H1 (cell line): Measurements from ENCODE around the gene PDK2. TPM values are rescaled to one million over a fixed set of nuclear protein-coding genes. Genes with fewer than 3 reads are reported as not detected.

Source experiments
- CTCF ChIA-PET: fragments of 300-600 bp; sonication (Branson Sonifier 250); formaldehyde crosslinking; loops from one replicate; lab custom pipeline; 2021; ENCODE audit not compliant: partially characterized antibody; lab: Charles Lee
- POLR2A ChIA-PET: fragments of 300-600 bp; sonication (Branson Sonifier 250); formaldehyde crosslinking; loops from one replicate; lab custom pipeline; 2021; ENCODE audit warnings: inconsistent platforms; ENCODE audit not compliant: partially characterized antibody; lab: Charles Lee
- DNase-seq, 2 experiments: peaks; one replicate each; pipeline versions ENCODE4 v3.0.0 to v3.0.0-alpha.2; 2010 to 2022; ENCODE audit warnings: low spot score in 2 of 2, low read depth in 1 of 2, mixed read lengths in 1 of 2
- FAIRE-seq: peaks from 2 replicates; lab custom pipeline; 2011; peaks lifted over from hg19 to GRCh38; lab: Jason Lieb, UNC
- H2AFZ ChIP-seq: 2 replicates; pipeline ENCODE4 v1.8.1; 2012; ENCODE audit warnings: low read length, inconsistent platforms
- H2AK5ac ChIP-seq: 2 replicates; pipeline ENCODE4 v1.6.1; 2013; ENCODE audit warnings: low read depth, low read length
- H2BK120ac ChIP-seq: replicated peaks from 2 replicates; pipeline ENCODE3; 2013; ENCODE audit warnings: low read depth, low read length, inconsistent platforms
- H2BK12ac ChIP-seq: 2 replicates; pipeline ENCODE4 v1.6.1; 2013; ENCODE audit warnings: low read depth, low read length
- H2BK15ac ChIP-seq: 2 replicates; pipeline ENCODE4 v1.6.1; 2013; ENCODE audit warnings: low read length
- H2BK20ac ChIP-seq: 2 replicates; pipeline ENCODE4 v1.6.1; 2013; ENCODE audit warnings: low read length
- H2BK5ac ChIP-seq: 2 replicates; pipeline ENCODE4 v1.6.1; 2013; ENCODE audit warnings: low read depth, low read length
- H3K14ac ChIP-seq: 2 replicates; pipeline ENCODE4 v1.6.1; 2013; ENCODE audit warnings: inconsistent platforms; ENCODE audit not compliant: insufficient read length
- H3K18ac ChIP-seq: 2 replicates; pipeline ENCODE4 v1.6.1; 2013; ENCODE audit warnings: low read length; ENCODE audit errors: extremely low read depth
- H3K23ac ChIP-seq: 2 replicates; pipeline ENCODE4 v1.6.1; 2013; ENCODE audit warnings: inconsistent platforms; ENCODE audit not compliant: insufficient read length
- H3K23me2 ChIP-seq: 2 replicates; pipeline ENCODE4 v1.6.1; 2013; ENCODE audit warnings: low read depth, low read length
- H3K27ac ChIP-seq: 2 replicates; pipeline ENCODE4 v1.6.1; 2011; ENCODE audit warnings: low read depth, low read length, inconsistent platforms
- H3K27me3 ChIP-seq, 4 experiments: replicated peaks in 1 of 4; 1 replicate in 1 of 4; 2 replicates in 3 of 4; pipeline versions ENCODE4 v1.6.1 to v1.8.1; 2011 to 2013; ENCODE audit warnings: low read length in 3 of 4, mild to moderate bottlenecking in 3 of 4, inconsistent platforms in 2 of 4, mixed read lengths in 2 of 4, moderate library complexity in 1 of 4; ENCODE audit not compliant: control insufficient read depth in 3 of 4, insufficient read depth in 3 of 4; ENCODE audit errors: extremely low read depth in 1 of 4
- H3K36me3 ChIP-seq, 4 experiments: 2 replicates each; pipeline versions ENCODE4 v1.6.1 to v1.8.1; 2011 to 2013; ENCODE audit warnings: mild to moderate bottlenecking in 4 of 4, low read length in 3 of 4, moderate library complexity in 2 of 4, control low read depth in 1 of 4, inconsistent platforms in 1 of 4; ENCODE audit not compliant: insufficient read depth in 4 of 4, control insufficient read depth in 2 of 4
- H3K4ac ChIP-seq: replicated peaks from 2 replicates; pipeline ENCODE3; 2013; ENCODE audit warnings: low read length, low read depth, mixed read lengths, inconsistent platforms; ENCODE audit not compliant: insufficient read length
- H3K4me1 ChIP-seq, 4 experiments: replicated peaks in 1 of 4; 1 replicate in 1 of 4; 2 replicates in 3 of 4; pipeline versions ENCODE4 v1.6.1 to v1.8.1; 2011 to 2013; ENCODE audit warnings: low read length in 3 of 4, inconsistent platforms in 2 of 4, mixed read lengths in 1 of 4; ENCODE audit not compliant: insufficient read depth in 4 of 4, control insufficient read depth in 3 of 4
- H3K4me2 ChIP-seq, 2 experiments: 2 replicates each; pipeline versions ENCODE4 v1.6.1 to v1.8.1; 2011 to 2013; ENCODE audit warnings: low read depth in 2 of 2, low read length in 2 of 2, control low read depth in 1 of 2, inconsistent platforms in 1 of 2, mild to moderate bottlenecking in 1 of 2; ENCODE audit not compliant: insufficient read depth in 1 of 2
- H3K4me3 ChIP-seq, 4 experiments: fragments of 200-600, 300-600 bp in 1 of 4; sonication (generic), shearing (Covaris generic), sonication (Bioruptor Twin) in 1 of 4; 2 replicates each; pipeline versions ENCODE4 v1.5.1 to v1.8.1; 2011 to 2016; ENCODE audit warnings: low read length in 4 of 4, low read depth in 3 of 4, control low read depth in 2 of 4, inconsistent platforms in 2 of 4, mild to moderate bottlenecking in 2 of 4, mixed read lengths in 1 of 4, moderate library complexity in 1 of 4; ENCODE audit not compliant: insufficient read depth in 2 of 4; ENCODE audit errors: extremely low read depth in 1 of 4
- H3K56ac ChIP-seq: replicated peaks from 2 replicates; pipeline ENCODE3; 2013; ENCODE audit warnings: low read depth, mild to moderate bottlenecking, mixed read lengths, low read length, inconsistent platforms; ENCODE audit not compliant: insufficient read length
- H3K79me1 ChIP-seq: 2 replicates; pipeline ENCODE4 v1.6.1; 2013; ENCODE audit warnings: low read depth, low read length, control low read depth
- H3K79me2 ChIP-seq, 2 experiments: 2 replicates each; pipeline versions ENCODE4 v1.6.1 to v1.8.1; 2012 to 2013; ENCODE audit warnings: low read length in 2 of 2, mild to moderate bottlenecking in 2 of 2, inconsistent platforms in 1 of 2; ENCODE audit not compliant: insufficient read depth in 2 of 2, control insufficient read depth in 1 of 2
- H3K9ac ChIP-seq, 4 experiments: replicated peaks in 1 of 4; 1 replicate in 1 of 4; 2 replicates in 3 of 4; pipeline versions ENCODE4 v1.6.1 to v1.8.1; 2011 to 2013; ENCODE audit warnings: low read depth in 3 of 4, low read length in 3 of 4, control low read depth in 2 of 4, mild to moderate bottlenecking in 2 of 4, moderate library complexity in 2 of 4, inconsistent platforms in 1 of 4; ENCODE audit errors: extremely low read depth in 1 of 4
- H3K9me3 ChIP-seq, 2 experiments: 2 replicates each; pipeline versions ENCODE4 v1.6.1 to v1.8.1; 2012 to 2013; ENCODE audit warnings: mild to moderate bottlenecking in 2 of 2, moderate library complexity in 2 of 2, control low read depth in 1 of 2, inconsistent platforms in 1 of 2, low read depth in 1 of 2, low read length in 1 of 2, mixed read lengths in 1 of 2; ENCODE audit not compliant: insufficient read depth in 2 of 2
- H4K20me1 ChIP-seq, 2 experiments: replicated peaks in 1 of 2; 2 replicates each; pipeline versions ENCODE3 to v1.8.1; 2011 to 2013; ENCODE audit warnings: inconsistent platforms in 2 of 2, low read length in 2 of 2, mild to moderate bottlenecking in 1 of 2; ENCODE audit not compliant: insufficient read depth in 2 of 2, control insufficient read depth in 1 of 2
- H4K5ac ChIP-seq: 2 replicates; pipeline ENCODE4 v1.6.1; 2013; ENCODE audit warnings: low read length, low read depth, mixed read lengths, inconsistent platforms; ENCODE audit not compliant: insufficient read length
- H4K8ac ChIP-seq: 2 replicates; pipeline ENCODE4 v1.8.0; 2013; ENCODE audit warnings: mild to moderate bottlenecking, moderate library complexity, low read length, inconsistent platforms; ENCODE audit not compliant: insufficient read depth; ENCODE audit errors: extremely low read depth
- H4K91ac ChIP-seq: replicated peaks from 2 replicates; pipeline ENCODE3; 2013; ENCODE audit warnings: low read length, mixed read lengths, inconsistent platforms; ENCODE audit not compliant: insufficient read length
- ATF3 ChIP-seq: IDR thresholded peaks from 2 replicates; pipeline ENCODE4 v1.6.1; 2011; ENCODE audit warnings: low read depth, mild to moderate bottlenecking, low read length; ENCODE audit not compliant: insufficient read depth
- CBX5 ChIP-seq: fragments of 300-800, 300-1000 bp; sonication (generic); IDR thresholded peaks from 2 replicates; pipeline ENCODE4 v1.7.1; 2016; ENCODE audit warnings: antibody characterized with exemption, low read length, low read depth
- CREB1 ChIP-seq: IDR thresholded peaks from 2 replicates; pipeline ENCODE4 v1.6.1; 2012; ENCODE audit warnings: inconsistent platforms
- CTBP2 ChIP-seq: IDR thresholded peaks from 2 replicates; pipeline ENCODE4 v1.7.0; 2011; ENCODE audit warnings: borderline replicate concordance, mild to moderate bottlenecking, moderate library complexity, mixed read lengths, low read length; ENCODE audit not compliant: insufficient read depth, insufficient read length
- JUND ChIP-seq: IDR thresholded peaks from 2 replicates; pipeline ENCODE4 v1.6.1; 2011; ENCODE audit warnings: mild to moderate bottlenecking, improper control_type of control experiment, low read length
- POLR2AphosphoS5 ChIP-seq: IDR thresholded peaks from 2 replicates; pipeline ENCODE4 v1.6.1; 2011; ENCODE audit warnings: low read depth, low read length
- RAD21 ChIP-seq, 2 experiments: IDR thresholded peaks in 1 of 2; conservative IDR thresholded peaks in 1 of 2; 2 replicates each; pipeline ENCODE4 v1.6.1; 2011; ENCODE audit warnings: low read depth in 2 of 2, low read length in 2 of 2, improper control_type of control experiment in 1 of 2, inconsistent platforms in 1 of 2, mild to moderate bottlenecking in 1 of 2, moderate library complexity in 1 of 2
- RXRA ChIP-seq: IDR thresholded peaks from 2 replicates; pipeline ENCODE4 v1.6.1; 2011; ENCODE audit warnings: low read depth, mild to moderate bottlenecking, low read length, moderate library complexity; ENCODE audit not compliant: insufficient read depth
- TAF7 ChIP-seq: optimal IDR thresholded peaks from 2 replicates; pipeline ENCODE3; 2011; ENCODE audit warnings: low read depth, mild to moderate bottlenecking, inconsistent platforms, low read length, moderate library complexity, borderline replicate concordance
- YY1 ChIP-seq: IDR thresholded peaks from 2 replicates; pipeline ENCODE4 v1.6.1; 2011; ENCODE audit warnings: low read depth, mild to moderate bottlenecking, low read length
- WGBS, 2 experiments: shearing (Covaris generic) in 1 of 2; methylation state at CpG; one replicate each; pipeline versions ENCODE4 v1.1.6 to v1.1.7; 2013 to 2015; ENCODE audit warnings: low lambda C conversion rate in 2 of 2, mixed read lengths in 2 of 2, inconsistent platforms in 1 of 2, low coverage in 1 of 2, missing lambda C conversion rate in 1 of 2; ENCODE audit not compliant: insufficient replicate concordance in 2 of 2, insufficient coverage in 1 of 2, insufficient read length in 1 of 2; ENCODE audit errors: extremely low coverage in 1 of 2, missing lambda C conversion rate in 1 of 2; 5-methylcytosine and 5-hydroxymethylcytosine counted together
- polyA plus RNA-seq, 7 experiments: library from polyadenylated mRNA; depleted of rRNA in 3 of 7; stranded (reverse) in 5 of 7; unstranded in 2 of 7; fragments of >200 nt in 5 of 7; fragments of 200-250 nt in 2 of 7; gene quantifications; 1 replicate in 5 of 7; 2 replicates in 1 of 7; 4 replicates in 1 of 7; pipeline versions ENCODE4 v1.2.1 to v1.2.3, GENCODE V29; 2011 to 2013; ENCODE audit warnings: missing spikeins in 2 of 7, mixed read lengths in 2 of 7
- total RNA-seq: library from RNA; stranded (reverse); fragmentation: NEBNext Ultra II Directional; extraction: Animal tissue kit (Norgen Biotek cat#: 25700); gene quantifications from 2 replicates; pipeline ENCODE4 v1.2.1, GENCODE V29; 2021

Gene PDK2
- total and polyA plus RNA-seq, 2 of the 8 experiments (the other 6 are each of a cell fraction or from before 2014, with no cell fraction given): 18.3 to 121 TPM

GRCh38 chr17:50079334-50080095, 15.6 kb upstream of the PDK2 start:
- Histone ChIP-seq H2AFZ (no peak overlapping the region), H3K18ac (no peak overlapping the region), H3K9me3 (no peaks in the 10 kb centered on the region), H3K79me2 (no peaks in the 10 kb centered on the region), H3K27ac (no peak overlapping the region), H3K4me1 (peaks cover 0 to 4% (median 3%) of the 10 kb centered on the region in 4 experiments; a peak in 3 of 7 replicates), H3K56ac (no peak overlapping the region), H2BK5ac (no peak overlapping the region), H3K4me2 (no peak overlapping the region), H3K79me1 (no peaks in the 10 kb centered on the region), H3K23me2 (no peaks in the 10 kb centered on the region), H3K4me3 (no peak overlapping the region), H2AK5ac (no peak overlapping the region), H3K27me3 (no peaks in the 10 kb centered on the region; a peak in 2 of 7 replicates), H3K9ac (no peak overlapping the region), H3K23ac (no peak overlapping the region), H4K8ac (no peak overlapping the region), H2BK20ac (no peak overlapping the region), H4K20me1 (peaks cover 2 to 8% of the 10 kb centered on the region in 2 experiments), H2BK120ac (no peak overlapping the region), H2BK15ac (no peak overlapping the region), H4K5ac (no peak overlapping the region), H2BK12ac (no peak overlapping the region; the same call in 1 of the 2 replicates), H3K4ac (no peak overlapping the region), H3K36me3 (peaks cover 0 to 6% (median 1%) of the 10 kb centered on the region in 4 experiments; a peak in 3 of 8 replicates), H3K14ac (no peak overlapping the region), H4K91ac (no peak overlapping the region)
- FAIRE-seq: no peak
- peak in 1 of 2 experiments; percentile 91 for DNase-seq
- ChIA-PET POLR2A (interaction anchor here (1.0 kb wide), 1 partner anchor 23 kb away, joined by 8 read pairs; the partner anchor contains the start of gene ITGA3), CTCF (interaction anchor here (0.6 to 10.1 kb wide), 33 partner anchors 8 to 1623 kb away, joined by 3 to 169 read pairs (median 3); partner anchors contain the start of gene ITGA3)
- WGBS, 2 experiments: 76% methylated on average over 11 of the region's 12 CpGs; no CpG with 5 or more reads in 1 of the 2 experiments
- TF ChIP-seq CTBP2 (no peak), ATF3 (peak; percentile 74), JUND (peak; percentile 65; the same call in 1 of the 2 replicates), RAD21 (IDR thresholded peaks at IDR 0.05 in 1 of 2, conservative IDR thresholded peaks at IDR 0.05 in 1 of 2; ENCODE audit: low read depth in 2 of 2, low read length in 2 of 2) (peak; percentile 54 to 73; a peak in 3 of 4 replicates), CREB1 (peak; percentile 54; the same call in 1 of the 2 replicates), CBX5 (no peak), TAF7 (peak; percentile 92), POLR2AphosphoS5 (peak; percentile 46; the same call in 1 of the 2 replicates), YY1 (peak; percentile 79), RXRA (no peak)
